ENCODE data around the gene WDR7.

DNA sequence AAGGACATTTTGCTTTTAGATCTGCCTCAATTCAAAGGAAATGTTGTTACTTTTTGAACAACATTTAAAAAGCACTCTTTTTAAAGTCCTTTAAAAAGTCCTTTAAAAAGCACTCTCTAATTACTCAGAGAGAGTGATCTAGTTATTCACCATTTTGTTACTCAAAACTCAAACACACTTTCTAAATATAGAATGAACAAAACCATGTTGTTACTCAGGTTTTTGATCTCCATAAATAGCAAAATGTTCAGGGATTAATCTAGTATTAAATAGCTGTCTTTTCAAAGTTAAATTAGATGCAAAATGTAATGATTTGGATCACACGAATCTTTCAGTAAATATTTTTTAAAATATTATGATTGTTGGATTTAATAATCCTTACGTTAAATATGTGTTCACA is 352.2 kb downstream of the WDR7 start:
- TF ChIP-seq, protein P1, sequence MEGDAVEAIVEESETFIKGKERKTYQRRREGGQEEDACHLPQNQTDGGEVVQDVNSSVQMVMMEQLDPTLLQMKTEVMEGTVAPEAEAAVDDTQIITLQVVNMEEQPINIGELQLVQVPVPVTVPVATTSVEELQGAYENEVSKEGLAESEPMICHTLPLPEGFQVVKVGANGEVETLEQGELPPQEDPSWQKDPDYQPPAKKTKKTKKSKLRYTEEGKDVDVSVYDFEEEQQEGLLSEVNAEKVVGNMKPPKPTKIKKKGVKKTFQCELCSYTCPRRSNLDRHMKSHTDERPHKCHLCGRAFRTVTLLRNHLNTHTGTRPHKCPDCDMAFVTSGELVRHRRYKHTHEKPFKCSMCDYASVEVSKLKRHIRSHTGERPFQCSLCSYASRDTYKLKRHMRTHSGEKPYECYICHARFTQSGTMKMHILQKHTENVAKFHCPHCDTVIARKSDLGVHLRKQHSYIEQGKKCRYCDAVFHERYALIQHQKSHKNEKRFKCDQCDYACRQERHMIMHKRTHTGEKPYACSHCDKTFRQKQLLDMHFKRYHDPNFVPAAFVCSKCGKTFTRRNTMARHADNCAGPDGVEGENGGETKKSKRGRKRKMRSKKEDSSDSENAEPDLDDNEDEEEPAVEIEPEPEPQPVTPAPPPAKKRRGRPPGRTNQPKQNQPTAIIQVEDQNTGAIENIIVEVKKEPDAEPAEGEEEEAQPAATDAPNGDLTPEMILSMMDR (IDR thresholded peaks at IDR 0.05; ENCODE audit: poor library complexity), result no peak
- no peak for TF ChIP-seq EZH2phosphoT487 (IDR thresholded peaks at IDR 0.05; ENCODE audit: low read depth, severe bottlenecking, unreplicated experiment)
- TF ChIP-seq EZH2 (IDR thresholded peaks at IDR 0.05; ENCODE audit: borderline replicate concordance), result no peak
